ENCODE data around the gene SMIM5.
"Not testable (repeated sequence)": the region's sequence is repeated elsewhere in the genome, so short reads cannot be mapped to it uniquely, and the experiment has no call there.

SMIM5 gene

GRCh38 chr17:75632863-75633485, at the start of gene SMIM5:
SMIM5 (plus strand) TSS chr17:75633434; CDS start chr17:75640202, 6,768 bp downstream.
- DNase-seq, result peak; percentile 15

- no peak for DNase-seq
These were observed 48.4 kb upstream of the SMIM5 start for GRCh38 chr17:75584849-75585175.

GRCh38 chr17:75587675-75588595, 45.3 kb upstream of the SMIM5 start, which contains the start of gene MYO15B:
MYO15B (plus strand) TSS chr17:75587800; CDS start chr17:75588058, 258 bp downstream.
- DNase-seq, result peak; percentile 54

- no peak for DNase-seq
These were observed 44.6 kb upstream of the SMIM5 start for GRCh38 chr17:75588596-75589011.

GRCh38 chr17:75589012-75589918, 44.0 kb upstream of the SMIM5 start:
- DNase-seq, result peak; percentile 46

GRCh38 chr17:75589919-75590303, 43.3 kb upstream of the SMIM5 start:
- no peak for DNase-seq

GRCh38 chr17:75590314-75590761, 42.9 kb upstream of the SMIM5 start:
- DNase-seq, result no peak

GRCh38 chr17:75590849-75591721, 42.1 kb upstream of the SMIM5 start:
- no peak for DNase-seq

GRCh38 chr17:75591722-75592302, 41.4 kb upstream of the SMIM5 start:
- DNase-seq, result no peak

GRCh38 chr17:75592348-75593020, 40.8 kb upstream of the SMIM5 start:
- DNase-seq, result no peak

GRCh38 chr17:75593430-75593829, 39.8 kb upstream of the SMIM5 start:
- DNase-seq, result not testable (repeated sequence)

- DNase-seq, result no peak
These were observed 38.5 kb upstream of the SMIM5 start for GRCh38 chr17:75594499-75595283.

- DNase-seq, result no peak
These were observed 37.8 kb upstream of the SMIM5 start for GRCh38 chr17:75595284-75595919.

- no peak for DNase-seq
These were observed 37.3 kb upstream of the SMIM5 start for GRCh38 chr17:75595920-75596313.

- no peak for DNase-seq
These were observed 36.7 kb upstream of the SMIM5 start for GRCh38 chr17:75596320-75597087.

- DNase-seq, result peak; percentile 5
These were observed 31.9 kb upstream of the SMIM5 start for GRCh38 chr17:75601057-75601987.

GRCh38 chr17:75602644-75603043, 30.6 kb upstream of the SMIM5 start:
- no peak for DNase-seq

GRCh38 chr17:75603123-75603522, 30.1 kb upstream of the SMIM5 start:
- no peak for DNase-seq
